Activated CD8-positive, alpha-beta T cell treated with anti-CD3 and anti-CD28 coated beads, Interleukin-2, amount 10 ng/mL, durations not matched to agents 7 days and 5 days (primary cell): ENCODE data around the gene TMED8. TPM values are rescaled to one million over a fixed set of nuclear protein-coding genes. Genes with fewer than 3 reads are reported as not detected.

Source experiments
- ATAC-seq: fragments of 150-1000 bp; cut with Tn5 transposase; one replicate; pipeline ENCODE4 v1.10.0; 2021; ENCODE audit warnings: moderate library complexity
- CTCF ChIA-PET: fragments of 350-600 bp; sonication (Branson Sonifier 250); formaldehyde crosslinking; loops from one replicate; lab custom pipeline; 2021; ENCODE audit warnings: antibody characterized with exemption; lab: Charles Lee
- POLR2A ChIA-PET: fragments of 350-600 bp; sonication (Branson Sonifier 250); formaldehyde crosslinking; loops from one replicate; lab custom pipeline; 2021; ENCODE audit warnings: antibody characterized with exemption; lab: Charles Lee
- DNase-seq: peaks from one replicate; pipeline ENCODE4 v3.0.0-alpha.2; 2020
- H3K27ac Mint-ChIP-seq: one replicate; pipeline ENCODE4 v1.8.0; 2021; ENCODE audit warnings: mild to moderate bottlenecking, mixed read lengths
- H3K27me3 Mint-ChIP-seq: one replicate; pipeline ENCODE4 v1.8.0; 2021; ENCODE audit warnings: low read depth, mixed read lengths
- H3K36me3 Mint-ChIP-seq: one replicate; pipeline ENCODE4 v1.8.0; 2021; ENCODE audit warnings: low read depth, mixed read lengths
- H3K4me1 Mint-ChIP-seq: one replicate; pipeline ENCODE4 v1.8.0; 2021; ENCODE audit warnings: low read depth, mixed read lengths
- H3K4me3 Mint-ChIP-seq: one replicate; pipeline ENCODE4 v1.8.0; 2021; ENCODE audit warnings: mild to moderate bottlenecking, mixed read lengths
- H3K9me3 Mint-ChIP-seq: one replicate; pipeline ENCODE4 v1.8.0; 2022; ENCODE audit warnings: mixed read lengths; ENCODE audit not compliant: insufficient read depth
- total RNA-seq, 2 experiments: library from RNA; stranded (reverse); gene quantifications; one replicate each; pipeline ENCODE4 v1.2.3, GENCODE V29; 2021

The TMED8 gene
- total RNA-seq, 2 experiments from 2014 or later: 16.7 to 17.1 TPM

- Mint-ChIP-seq H3K27ac (no peak overlapping the region), H3K36me3 (peaks cover 4% of the 10 kb centered on the region), H3K4me3 (no peak overlapping the region), H3K4me1 (peaks cover 8% of the 10 kb centered on the region), H3K27me3 (no peaks in the 10 kb centered on the region), H3K9me3 (no peaks in the 10 kb centered on the region)
- no peak for DNase-seq
- ChIA-PET POLR2A (no interaction called here), CTCF (no interaction called here)
- ATAC-seq: no peak
These were observed 20.0 kb downstream of the TMED8 start for GRCh38 chr14:77356899-77357298.

- Mint-ChIP-seq H3K4me1 (peaks cover 8% of the 10 kb centered on the region), H3K27ac (no peak overlapping the region), H3K27me3 (no peaks in the 10 kb centered on the region), H3K36me3 (peaks cover 4% of the 10 kb centered on the region), H3K9me3 (no peaks in the 10 kb centered on the region), H3K4me3 (no peak overlapping the region)
- DNase-seq (no peak), ATAC-seq (no peak)
- ChIA-PET POLR2A (no interaction called here), CTCF (interaction anchor here (0.6 to 1.7 kb wide), 2 partner anchors 13 to 644 kb away, joined by 3 to 4 read pairs; no protein-coding TSS in a partner anchor)
These were observed 21.1 kb downstream of the TMED8 start for GRCh38 chr14:77355811-77356210.

GRCh38 chr14:77353469-77354141 is 23.3 kb downstream of the TMED8 start:
- Mint-ChIP-seq H3K4me3 (no peak overlapping the region), H3K4me1 (no peaks in the 10 kb centered on the region), H3K36me3 (peaks cover 17% of the 10 kb centered on the region), H3K9me3 (no peaks in the 10 kb centered on the region), H3K27ac (no peak overlapping the region), H3K27me3 (no peaks in the 10 kb centered on the region)
- ATAC-seq: no peak
- CTCF ChIA-PET: no interaction called here
- no peak for DNase-seq
- POLR2A ChIA-PET: interaction anchor here (0.9 kb wide), 1 partner anchor 23 kb away, joined by 4 read pairs; the partner anchor contains the start of genes SAMD15 and TMED8

- ATAC-seq (no peak), DNase-seq (no peak)
- H3K9me3 Mint-ChIP-seq: no peaks in the 10 kb centered on the region
- POLR2A ChIA-PET: no interaction called here
- H3K27ac Mint-ChIP-seq: no peak overlapping the region
- no peak overlapping the region for H3K4me3 Mint-ChIP-seq
- CTCF ChIA-PET: no interaction called here
- no peaks in the 10 kb centered on the region for H3K4me1 Mint-ChIP-seq
- H3K36me3 Mint-ChIP-seq: peaks cover 13% of the 10 kb centered on the region
- H3K27me3 Mint-ChIP-seq: no peaks in the 10 kb centered on the region
These were observed 29.1 kb downstream of the TMED8 start for GRCh38 chr14:77347751-77348150.

GRCh38 chr14:77346495-77346894 is 30.4 kb downstream of the TMED8 start:
- H3K27ac Mint-ChIP-seq: no peak overlapping the region
- no peaks in the 10 kb centered on the region for H3K27me3 Mint-ChIP-seq
- DNase-seq (no peak), ATAC-seq (no peak)
- ChIA-PET POLR2A (no interaction called here), CTCF (no interaction called here)
- H3K9me3 Mint-ChIP-seq: no peaks in the 10 kb centered on the region
- H3K4me1 Mint-ChIP-seq: no peaks in the 10 kb centered on the region
- no peak overlapping the region for H3K4me3 Mint-ChIP-seq
- H3K36me3 Mint-ChIP-seq: peaks cover 20% of the 10 kb centered on the region

GRCh38 chr14:77344377-77344996 is 32.4 kb downstream of the TMED8 start:
- no peak overlapping the region for H3K4me3 Mint-ChIP-seq
- no peak for DNase-seq
- no peaks in the 10 kb centered on the region for H3K9me3 Mint-ChIP-seq
- no peak overlapping the region for H3K27ac Mint-ChIP-seq
- no peaks in the 10 kb centered on the region for H3K4me1 Mint-ChIP-seq
- H3K27me3 Mint-ChIP-seq: no peaks in the 10 kb centered on the region
- ChIA-PET POLR2A (no interaction called here), CTCF (interaction anchor here (0.7 to 0.9 kb wide), 2 partner anchors 14 to 28 kb away, joined by 3 read pairs; no protein-coding TSS in a partner anchor)
- peaks cover 16% of the 10 kb centered on the region for H3K36me3 Mint-ChIP-seq
- no peak for ATAC-seq

- POLR2A ChIA-PET: no interaction called here
- DNase-seq (no peak), ATAC-seq (no peak)
- Mint-ChIP-seq H3K9me3 (no peaks in the 10 kb centered on the region), H3K4me1 (peaks cover 6% of the 10 kb centered on the region), H3K27me3 (no peaks in the 10 kb centered on the region), H3K36me3 (peaks cover 13% of the 10 kb centered on the region), H3K4me3 (no peak overlapping the region), H3K27ac (no peak overlapping the region)
- CTCF ChIA-PET: interaction anchor here (0.7 kb wide), 1 partner anchor 28 kb away, joined by 3 read pairs; no protein-coding TSS in a partner anchor
These were observed 33.2 kb downstream of the TMED8 start for GRCh38 chr14:77343662-77344061.

GRCh38 chr14:77342726-77343397 is 34.0 kb downstream of the TMED8 start:
- H3K27me3 Mint-ChIP-seq: no peaks in the 10 kb centered on the region
- ChIA-PET POLR2A (interaction anchor here (0.9 kb wide), 1 partner anchor 34 kb away, joined by 3 read pairs; the partner anchor contains the start of genes SAMD15 and TMED8), CTCF (interaction anchor here (1.9 kb wide), 1 partner anchor 27 kb away, joined by 6 read pairs; no protein-coding TSS in a partner anchor)
- H3K4me3 Mint-ChIP-seq: no peak overlapping the region
- no peak for DNase-seq
- H3K36me3 Mint-ChIP-seq: peaks cover 13% of the 10 kb centered on the region
- H3K27ac Mint-ChIP-seq: no peak overlapping the region
- no peak for ATAC-seq
- H3K9me3 Mint-ChIP-seq: no peaks in the 10 kb centered on the region
- peaks cover 6% of the 10 kb centered on the region for H3K4me1 Mint-ChIP-seq

- Mint-ChIP-seq H3K36me3 (peaks cover 13% of the 10 kb centered on the region), H3K9me3 (no peaks in the 10 kb centered on the region), H3K27me3 (no peaks in the 10 kb centered on the region), H3K4me3 (no peak overlapping the region), H3K27ac (no peak overlapping the region), H3K4me1 (peaks cover 6% of the 10 kb centered on the region)
- ATAC-seq (no peak), DNase-seq (no peak)
- ChIA-PET POLR2A (no interaction called here), CTCF (interaction anchor here (1.0 kb wide), 1 partner anchor 25 kb away, joined by 5 read pairs; no protein-coding TSS in a partner anchor)
These were observed 36.5 kb downstream of the TMED8 start for GRCh38 chr14:77340389-77340788.

- ChIA-PET POLR2A (no interaction called here), CTCF (interaction anchor here (2.4 kb wide), 1 partner anchor 23 kb away, joined by 7 read pairs; no protein-coding TSS in a partner anchor)
- DNase-seq (no peak), ATAC-seq (no peak)
- Mint-ChIP-seq H3K27me3 (no peaks in the 10 kb centered on the region), H3K36me3 (peaks cover 13% of the 10 kb centered on the region), H3K27ac (no peak overlapping the region), H3K4me1 (peaks cover 6% of the 10 kb centered on the region), H3K9me3 (no peaks in the 10 kb centered on the region), H3K4me3 (no peak overlapping the region)
These were observed 37.5 kb downstream of the TMED8 start for GRCh38 chr14:77339407-77339806.

GRCh38 chr14:77338302-77338701 is 38.6 kb downstream of the TMED8 start:
- POLR2A ChIA-PET: no interaction called here
- H3K27ac Mint-ChIP-seq: no peak overlapping the region
- ATAC-seq: no peak

More at GRCh38 chr14:77338302-77338701, 38.6 kb downstream of the TMED8 start:
- Mint-ChIP-seq H3K4me3 (no peak overlapping the region), H3K27me3 (no peaks in the 10 kb centered on the region), H3K36me3 (peaks cover 13% of the 10 kb centered on the region), H3K9me3 (no peaks in the 10 kb centered on the region), H3K4me1 (peaks cover 6% of the 10 kb centered on the region)
- CTCF ChIA-PET: interaction anchor here (2.4 kb wide), 1 partner anchor 22 kb away, joined by 7 read pairs; no protein-coding TSS in a partner anchor
- no peak for DNase-seq
